HL-60 (cell line): Measurements from ENCODE around the gene PCDH15.

ENCODE experiments used
- CTCF ChIP-seq: IDR thresholded peaks from one replicate; pipeline ENCODE4 v1.5.1; 2011; ENCODE audit warnings: low read length, control low read depth, inconsistent platforms; ENCODE audit not compliant: insufficient read depth
- POLR2AphosphoS5 ChIP-seq: IDR thresholded peaks from 2 replicates; pipeline ENCODE4 v1.6.1; 2012; ENCODE audit warnings: low read depth
- REST ChIP-seq: IDR thresholded peaks from 2 replicates; pipeline ENCODE4 v1.6.1; 2012; ENCODE audit warnings: low read depth; ENCODE audit not compliant: insufficient replicate concordance
- SPI1 ChIP-seq: IDR thresholded peaks from 2 replicates; pipeline ENCODE4 v1.6.1; 2012; ENCODE audit warnings: low read depth, mild to moderate bottlenecking, borderline replicate concordance

- no peak for TF ChIP-seq CTCF
- no peak for TF ChIP-seq REST
- no peak for TF ChIP-seq POLR2AphosphoS5
- TF ChIP-seq SPI1, result no peak
These were observed 719.1 kb downstream of the PCDH15 start for GRCh38 chr10:54081950-54082349.
